SK-N-SH treated with all-trans-retinoic acid at 6 μM for 48 hours (cell line): ENCODE measurements around the gene ACR.

Source experiments
- ATAC-seq: fragments of 200-7000 bp; cut with Tn5 transposase; 3 replicates; pipeline ENCODE4 v1.9.1; 2020; ENCODE audit warnings: mild to moderate bottlenecking, moderate library complexity
- ARNTL ChIP-seq: fragments of 450-650 bp; formaldehyde crosslinking; IDR thresholded peaks from 2 replicates; pipeline ENCODE4 v1.5.0; 2020; ENCODE audit warnings: low read depth, mild to moderate bottlenecking, moderate library complexity, borderline replicate concordance
- BACH2 ChIP-seq: fragments of 250-450 bp; sonication (Bioruptor Pico); IDR thresholded peaks from 2 replicates; pipeline ENCODE4 v1.9.0; 2021; ENCODE audit warnings: mild to moderate bottlenecking, borderline replicate concordance
- CSDC2 ChIP-seq: fragments of 250-450 bp; sonication (Bioruptor Pico); IDR thresholded peaks from 2 replicates; pipeline ENCODE4 v1.5.0; 2020; ENCODE audit warnings: mild to moderate bottlenecking, moderate library complexity
- ESRRG ChIP-seq: fragments of 250-450 bp; sonication (Bioruptor Pico); IDR thresholded peaks from 2 replicates; pipeline ENCODE4 v1.6.1; 2021; ENCODE audit warnings: mild to moderate bottlenecking
- ISL1 ChIP-seq: fragments of 250-450 bp; sonication (Bioruptor Pico); IDR thresholded peaks from 2 replicates; pipeline ENCODE4 v2.1.2; 2022; ENCODE audit warnings: mild to moderate bottlenecking, moderate library complexity
- OSR1 ChIP-seq: fragments of 250-450 bp; sonication (Bioruptor Pico); IDR thresholded peaks from 2 replicates; pipeline ENCODE4 v1.8.0; 2022; ENCODE audit warnings: moderate library complexity, mild to moderate bottlenecking, inconsistent platforms
- PPARA ChIP-seq: fragments of 250-450 bp; sonication (Bioruptor Pico); IDR thresholded peaks from 2 replicates; pipeline ENCODE4 v1.5.0; 2020; ENCODE audit warnings: mild to moderate bottlenecking, borderline replicate concordance
- RARB ChIP-seq: fragments of 250-450 bp; sonication (Bioruptor Pico); IDR thresholded peaks from 2 replicates; pipeline ENCODE4 v1.8.0; 2021; ENCODE audit warnings: mild to moderate bottlenecking, moderate library complexity
- SNAI2 ChIP-seq: fragments of 250-450 bp; sonication (Bioruptor Pico); IDR thresholded peaks from 2 replicates; pipeline ENCODE4 v1.5.0; 2020; ENCODE audit warnings: mild to moderate bottlenecking, moderate library complexity
- TCF4 ChIP-seq: fragments of 250-450 bp; sonication (Bioruptor Pico); IDR thresholded peaks from 2 replicates; pipeline ENCODE4 v1.8.0; 2021; ENCODE audit warnings: mild to moderate bottlenecking, moderate library complexity, borderline replicate concordance
- ZC3H10 ChIP-seq: fragments of 250-450 bp; sonication (Bioruptor Pico); IDR thresholded peaks from 2 replicates; pipeline ENCODE4 v1.5.1; 2021; ENCODE audit warnings: mild to moderate bottlenecking, moderate library complexity
- ZFP3 ChIP-seq: fragments of 250-450 bp; sonication (Bioruptor Pico); IDR thresholded peaks from 2 replicates; pipeline ENCODE4 v1.5.0; 2020; ENCODE audit warnings: mild to moderate bottlenecking, moderate library complexity
- ZFP30 ChIP-seq: fragments of 450-650 bp; formaldehyde crosslinking; IDR thresholded peaks from 2 replicates; pipeline ENCODE4 v1.5.0; 2022; ENCODE audit warnings: mild to moderate bottlenecking, moderate library complexity
- ZNF565 ChIP-seq: fragments of 450-650 bp; formaldehyde crosslinking; conservative IDR thresholded peaks from 2 replicates; pipeline ENCODE4 v1.5.0; 2020; ENCODE audit warnings: low read depth, mild to moderate bottlenecking, moderate library complexity
- ZNF70 ChIP-seq: fragments of 450-650 bp; formaldehyde crosslinking; IDR thresholded peaks from 2 replicates; pipeline ENCODE4 v1.5.0; 2020; ENCODE audit warnings: mild to moderate bottlenecking, moderate library complexity
- ZNF8 ChIP-seq: fragments of 450-650 bp; formaldehyde crosslinking; IDR thresholded peaks from 2 replicates; pipeline ENCODE4 v1.5.0; 2020; ENCODE audit warnings: mild to moderate bottlenecking, moderate library complexity
- TF ChIP-seq, protein P1 (sequence below): fragments of 250-450 bp; sonication (Bioruptor Pico); IDR thresholded peaks from 2 replicates; pipeline ENCODE4 v1.5.1; 2021; ENCODE audit warnings: mild to moderate bottlenecking, moderate library complexity
- TF ChIP-seq, protein P2 (sequence below): fragments of 250-450 bp; sonication (Bioruptor Pico); IDR thresholded peaks from 2 replicates; pipeline ENCODE4 v1.8.0; 2020; ENCODE audit warnings: mild to moderate bottlenecking, moderate library complexity, borderline replicate concordance
- TF ChIP-seq, protein P3 (sequence below): fragments of 250-450 bp; sonication (Bioruptor Pico); IDR thresholded peaks from 2 replicates; pipeline ENCODE4 v1.5.1; 2020; ENCODE audit warnings: low read depth, mild to moderate bottlenecking, moderate library complexity
- TF ChIP-seq, protein P4 (sequence below): fragments of 250-450 bp; sonication (Bioruptor Pico); IDR thresholded peaks from 2 replicates; pipeline ENCODE4 v1.8.0; 2021; ENCODE audit warnings: low read depth, mild to moderate bottlenecking, moderate library complexity, borderline replicate concordance
- TF ChIP-seq, protein P5 (sequence below): fragments of 250-450 bp; sonication (Bioruptor Pico); IDR thresholded peaks from 2 replicates; pipeline ENCODE4 v1.5.0; 2020; ENCODE audit warnings: mild to moderate bottlenecking, moderate library complexity

ACR gene

DNA sequence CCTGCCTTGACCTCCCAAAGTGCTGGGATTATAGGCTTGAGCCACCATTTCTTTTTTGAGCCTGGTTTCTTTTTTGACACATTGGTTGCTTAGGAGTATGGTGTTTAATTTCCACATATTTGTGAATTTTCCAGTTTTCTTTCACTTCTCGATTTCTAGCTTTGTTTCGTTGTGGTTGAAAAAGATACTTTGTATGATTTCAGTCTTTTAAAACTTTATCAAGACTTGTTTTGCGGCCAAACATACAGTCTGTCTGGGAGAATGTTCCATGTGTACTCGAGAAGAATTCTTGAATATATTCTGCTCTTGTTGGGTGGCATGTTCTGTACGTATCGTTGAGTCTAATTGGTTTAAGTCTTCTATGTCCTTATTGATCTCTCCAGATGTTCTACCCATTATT, 44.5 kb upstream of the ACR start:
- ATAC-seq, result no peak
- no peak for TF ChIP-seq ZNF565 (CRISPR knock-in tag)

DNA sequence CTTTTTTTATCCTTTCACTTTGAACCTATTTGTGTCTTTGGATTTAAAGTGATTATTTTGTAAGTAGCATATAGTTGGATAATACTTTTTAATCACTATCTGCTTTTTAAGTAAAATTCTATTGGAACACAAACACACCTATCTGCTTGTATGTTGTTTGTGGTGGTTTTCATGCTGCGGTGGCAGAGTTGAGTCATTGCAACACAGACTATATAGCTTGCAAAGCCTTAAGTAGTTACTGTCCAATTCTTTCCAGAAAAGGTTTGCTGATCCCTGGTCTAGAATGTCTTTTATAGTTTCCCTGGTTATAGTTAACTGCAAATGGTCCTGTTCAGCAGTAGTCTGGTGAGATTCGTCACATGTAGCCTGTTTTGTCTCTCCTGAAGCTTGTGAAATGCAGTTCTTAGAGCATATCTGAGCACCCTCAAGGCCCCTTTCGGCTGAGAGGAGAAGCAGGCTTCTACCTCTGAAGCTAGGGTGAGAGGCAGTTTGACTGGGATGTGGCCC, 43.9 kb upstream of the ACR start:
- peak; percentile 32; the same call in 1 of the 3 replicates for ATAC-seq
- TF ChIP-seq SNAI2 (CRISPR knock-in tag), result no peak
- TF ChIP-seq ZC3H10 (CRISPR knock-in tag), result no peak
- TF ChIP-seq, protein P1, sequence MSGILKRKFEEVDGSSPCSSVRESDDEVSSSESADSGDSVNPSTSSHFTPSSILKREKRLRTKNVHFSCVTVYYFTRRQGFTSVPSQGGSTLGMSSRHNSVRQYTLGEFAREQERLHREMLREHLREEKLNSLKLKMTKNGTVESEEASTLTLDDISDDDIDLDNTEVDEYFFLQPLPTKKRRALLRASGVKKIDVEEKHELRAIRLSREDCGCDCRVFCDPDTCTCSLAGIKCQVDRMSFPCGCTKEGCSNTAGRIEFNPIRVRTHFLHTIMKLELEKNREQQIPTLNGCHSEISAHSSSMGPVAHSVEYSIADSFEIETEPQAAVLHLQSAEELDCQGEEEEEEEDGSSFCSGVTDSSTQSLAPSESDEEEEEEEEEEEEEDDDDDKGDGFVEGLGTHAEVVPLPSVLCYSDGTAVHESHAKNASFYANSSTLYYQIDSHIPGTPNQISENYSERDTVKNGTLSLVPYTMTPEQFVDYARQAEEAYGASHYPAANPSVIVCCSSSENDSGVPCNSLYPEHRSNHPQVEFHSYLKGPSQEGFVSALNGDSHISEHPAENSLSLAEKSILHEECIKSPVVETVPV (CRISPR knock-in tag), result no peak

DNA sequence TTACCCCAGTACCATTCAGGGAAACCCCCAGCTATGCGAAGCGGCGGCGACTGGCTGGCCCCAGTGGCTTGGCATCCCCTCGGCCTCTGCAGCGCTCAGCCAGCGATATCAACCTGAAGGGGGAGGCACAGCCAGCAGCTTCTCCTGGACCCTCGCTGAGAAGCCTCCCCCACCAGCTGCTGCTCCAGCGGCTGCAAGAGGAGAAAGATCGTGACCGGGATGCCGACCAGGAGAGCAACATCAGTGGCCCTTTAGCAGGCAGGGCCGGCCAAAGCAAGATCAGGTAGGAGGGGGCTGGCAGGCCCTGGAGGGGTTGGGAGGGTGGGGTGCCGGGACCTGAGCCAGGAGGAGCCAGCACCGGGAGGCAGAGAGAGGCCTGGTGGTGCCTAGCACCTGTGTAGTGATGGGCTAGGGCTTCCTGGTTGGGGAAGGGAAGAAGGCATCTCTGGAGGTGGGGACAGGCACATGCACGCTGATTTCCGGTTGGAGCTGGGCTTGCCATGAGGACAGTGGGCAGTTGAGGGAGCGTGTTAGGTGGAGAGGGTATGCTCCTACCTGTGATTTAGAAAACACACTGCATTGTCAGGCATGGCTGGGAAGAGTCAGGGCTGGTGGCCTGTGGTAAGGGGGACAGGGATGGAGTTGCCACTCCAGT, 43.1 kb upstream of the ACR start:
- TF ChIP-seq ZFP3 (no peak), ESRRG (no peak), ZNF8 (CRISPR knock-in tag) (no peak), TCF4 (no peak), SNAI2 (CRISPR knock-in tag) (no peak), ZC3H10 (CRISPR knock-in tag) (no peak), ARNTL (no peak), BACH2 (CRISPR knock-in tag) (no peak), OSR1 (CRISPR knock-in tag) (no peak)
- TF ChIP-seq, protein P2, sequence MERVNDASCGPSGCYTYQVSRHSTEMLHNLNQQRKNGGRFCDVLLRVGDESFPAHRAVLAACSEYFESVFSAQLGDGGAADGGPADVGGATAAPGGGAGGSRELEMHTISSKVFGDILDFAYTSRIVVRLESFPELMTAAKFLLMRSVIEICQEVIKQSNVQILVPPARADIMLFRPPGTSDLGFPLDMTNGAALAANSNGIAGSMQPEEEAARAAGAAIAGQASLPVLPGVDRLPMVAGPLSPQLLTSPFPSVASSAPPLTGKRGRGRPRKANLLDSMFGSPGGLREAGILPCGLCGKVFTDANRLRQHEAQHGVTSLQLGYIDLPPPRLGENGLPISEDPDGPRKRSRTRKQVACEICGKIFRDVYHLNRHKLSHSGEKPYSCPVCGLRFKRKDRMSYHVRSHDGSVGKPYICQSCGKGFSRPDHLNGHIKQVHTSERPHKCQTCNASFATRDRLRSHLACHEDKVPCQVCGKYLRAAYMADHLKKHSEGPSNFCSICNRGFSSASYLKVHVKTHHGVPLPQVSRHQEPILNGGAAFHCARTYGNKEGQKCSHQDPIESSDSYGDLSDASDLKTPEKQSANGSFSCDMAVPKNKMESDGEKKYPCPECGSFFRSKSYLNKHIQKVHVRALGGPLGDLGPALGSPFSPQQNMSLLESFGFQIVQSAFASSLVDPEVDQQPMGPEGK, result no peak
- TF ChIP-seq, protein P1 (CRISPR knock-in tag), result no peak
- TF ChIP-seq, protein P3, sequence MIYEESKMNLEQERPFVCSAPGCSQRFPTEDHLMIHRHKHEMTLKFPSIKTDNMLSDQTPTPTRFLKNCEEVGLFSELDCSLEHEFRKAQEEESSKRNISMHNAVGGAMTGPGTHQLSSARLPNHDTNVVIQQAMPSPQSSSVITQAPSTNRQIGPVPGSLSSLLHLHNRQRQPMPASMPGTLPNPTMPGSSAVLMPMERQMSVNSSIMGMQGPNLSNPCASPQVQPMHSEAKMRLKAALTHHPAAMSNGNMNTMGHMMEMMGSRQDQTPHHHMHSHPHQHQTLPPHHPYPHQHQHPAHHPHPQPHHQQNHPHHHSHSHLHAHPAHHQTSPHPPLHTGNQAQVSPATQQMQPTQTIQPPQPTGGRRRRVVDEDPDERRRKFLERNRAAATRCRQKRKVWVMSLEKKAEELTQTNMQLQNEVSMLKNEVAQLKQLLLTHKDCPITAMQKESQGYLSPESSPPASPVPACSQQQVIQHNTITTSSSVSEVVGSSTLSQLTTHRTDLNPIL (CRISPR knock-in tag), result no peak
- TF ChIP-seq, protein P4, sequence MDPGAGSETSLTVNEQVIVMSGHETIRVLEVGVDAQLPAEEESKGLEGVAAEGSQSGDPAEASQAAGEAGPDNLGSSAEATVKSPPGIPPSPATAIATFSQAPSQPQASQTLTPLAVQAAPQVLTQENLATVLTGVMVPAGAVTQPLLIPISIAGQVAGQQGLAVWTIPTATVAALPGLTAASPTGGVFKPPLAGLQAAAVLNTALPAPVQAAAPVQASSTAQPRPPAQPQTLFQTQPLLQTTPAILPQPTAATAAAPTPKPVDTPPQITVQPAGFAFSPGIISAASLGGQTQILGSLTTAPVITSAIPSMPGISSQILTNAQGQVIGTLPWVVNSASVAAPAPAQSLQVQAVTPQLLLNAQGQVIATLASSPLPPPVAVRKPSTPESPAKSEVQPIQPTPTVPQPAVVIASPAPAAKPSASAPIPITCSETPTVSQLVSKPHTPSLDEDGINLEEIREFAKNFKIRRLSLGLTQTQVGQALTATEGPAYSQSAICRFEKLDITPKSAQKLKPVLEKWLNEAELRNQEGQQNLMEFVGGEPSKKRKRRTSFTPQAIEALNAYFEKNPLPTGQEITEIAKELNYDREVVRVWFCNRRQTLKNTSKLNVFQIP, result no peak
- ATAC-seq, result no peak

DNA sequence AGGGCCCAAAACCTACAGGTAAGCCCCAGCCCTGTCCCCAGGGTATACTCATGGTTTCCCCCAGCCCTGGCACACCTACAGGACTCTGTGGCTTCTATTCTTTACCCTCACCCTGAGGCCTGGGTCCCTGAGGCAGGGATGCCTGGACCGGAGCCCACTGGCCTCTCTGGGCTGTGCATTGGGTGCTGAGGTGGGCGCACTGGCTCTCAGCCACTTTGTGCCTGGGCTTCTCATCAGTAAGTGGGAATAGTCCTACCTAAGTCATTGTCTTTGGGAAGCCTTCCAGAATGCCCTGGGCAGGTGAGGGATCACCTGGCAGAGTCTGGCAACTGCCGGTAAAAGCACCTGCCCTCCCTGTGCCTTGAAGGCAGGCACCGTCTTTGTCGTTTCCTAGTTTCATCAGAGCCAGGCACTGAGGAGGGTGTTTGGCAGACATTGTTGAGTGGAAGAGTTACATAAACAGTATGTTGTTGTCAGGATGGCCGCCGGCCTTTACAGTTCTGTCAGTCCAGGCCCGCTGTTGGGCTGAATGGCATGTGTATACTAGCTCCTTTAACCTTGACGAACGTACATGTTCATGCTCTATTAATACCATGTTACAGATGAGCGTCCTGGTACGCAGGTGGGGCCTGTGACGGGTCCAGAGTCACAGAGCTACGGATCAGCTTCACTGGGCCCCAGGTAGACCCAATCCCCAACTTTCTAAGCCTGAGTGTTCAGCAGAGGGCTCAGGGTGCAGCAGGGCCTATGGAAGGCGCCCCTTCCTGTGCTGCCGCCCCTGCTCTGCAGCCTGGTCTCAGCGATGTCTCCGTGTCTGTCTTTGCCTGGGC, 42.4 kb upstream of the ACR start:
- no peak for ATAC-seq
- TF ChIP-seq ARNTL (no peak), ZNF70 (CRISPR knock-in tag) (no peak), BACH2 (CRISPR knock-in tag) (no peak), CSDC2 (CRISPR knock-in tag) (no peak), SNAI2 (CRISPR knock-in tag) (no peak), RARB (CRISPR knock-in tag) (no peak), ISL1 (CRISPR knock-in tag) (no peak), PPARA (CRISPR knock-in tag) (no peak), ZFP30 (CRISPR knock-in tag) (no peak)
- TF ChIP-seq, protein P4, result no peak
- TF ChIP-seq, protein P5, sequence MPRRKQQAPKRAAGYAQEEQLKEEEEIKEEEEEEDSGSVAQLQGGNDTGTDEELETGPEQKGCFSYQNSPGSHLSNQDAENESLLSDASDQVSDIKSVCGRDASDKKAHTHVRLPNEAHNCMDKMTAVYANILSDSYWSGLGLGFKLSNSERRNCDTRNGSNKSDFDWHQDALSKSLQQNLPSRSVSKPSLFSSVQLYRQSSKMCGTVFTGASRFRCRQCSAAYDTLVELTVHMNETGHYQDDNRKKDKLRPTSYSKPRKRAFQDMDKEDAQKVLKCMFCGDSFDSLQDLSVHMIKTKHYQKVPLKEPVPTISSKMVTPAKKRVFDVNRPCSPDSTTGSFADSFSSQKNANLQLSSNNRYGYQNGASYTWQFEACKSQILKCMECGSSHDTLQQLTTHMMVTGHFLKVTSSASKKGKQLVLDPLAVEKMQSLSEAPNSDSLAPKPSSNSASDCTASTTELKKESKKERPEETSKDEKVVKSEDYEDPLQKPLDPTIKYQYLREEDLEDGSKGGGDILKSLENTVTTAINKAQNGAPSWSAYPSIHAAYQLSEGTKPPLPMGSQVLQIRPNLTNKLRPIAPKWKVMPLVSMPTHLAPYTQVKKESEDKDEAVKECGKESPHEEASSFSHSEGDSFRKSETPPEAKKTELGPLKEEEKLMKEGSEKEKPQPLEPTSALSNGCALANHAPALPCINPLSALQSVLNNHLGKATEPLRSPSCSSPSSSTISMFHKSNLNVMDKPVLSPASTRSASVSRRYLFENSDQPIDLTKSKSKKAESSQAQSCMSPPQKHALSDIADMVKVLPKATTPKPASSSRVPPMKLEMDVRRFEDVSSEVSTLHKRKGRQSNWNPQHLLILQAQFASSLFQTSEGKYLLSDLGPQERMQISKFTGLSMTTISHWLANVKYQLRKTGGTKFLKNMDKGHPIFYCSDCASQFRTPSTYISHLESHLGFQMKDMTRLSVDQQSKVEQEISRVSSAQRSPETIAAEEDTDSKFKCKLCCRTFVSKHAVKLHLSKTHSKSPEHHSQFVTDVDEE (CRISPR knock-in tag), result no peak
- TF ChIP-seq, protein P1 (CRISPR knock-in tag), result no peak
